MCF 10A (cell line): ENCODE measurements around the gene IFIT1B. TPM values are rescaled to one million over a fixed set of nuclear protein-coding genes. Genes with fewer than 3 reads are reported as not detected.
A peak's percentile ranks its signal among the peaks of the same experiment; 100 is the strongest.

Source experiments
- BruUV-seq: library from RNA; stranded (reverse); fragments of 400-500 nt; replicated peaks from 2 replicates; lab custom pipeline; 2021; lab: Mats Ljungman, UMichigan
- CTCF ChIA-PET: fragments of 300-600 bp; sonication (Branson Sonifier 250); formaldehyde crosslinking; extraction: SDS; loops from one replicate; lab custom pipeline; 2021; ENCODE audit warnings: antibody characterized with exemption, inconsistent platforms; lab: Yijun Ruan, JAX
- POLR2A ChIA-PET: fragments of 300-600, 350-650 bp; sonication (Branson Sonifier 250); formaldehyde crosslinking; extraction: SDS; loops from one replicate; lab custom pipeline; 2020; ENCODE audit warnings: antibody characterized with exemption, inconsistent platforms; lab: Yijun Ruan, JAX
- DNase-seq: peaks from one replicate; pipeline ENCODE4 v3.0.0-alpha.2; 2018; ENCODE audit not compliant: unreplicated experiment
- H3K27ac Mint-ChIP-seq: one replicate; pipeline ENCODE4 v1.8.0; 2022; ENCODE audit warnings: mild to moderate bottlenecking, low read depth, mixed read lengths; ENCODE audit not compliant: unreplicated experiment
- H3K27me3 Mint-ChIP-seq: one replicate; pipeline ENCODE4 v1.8.0; 2022; ENCODE audit warnings: mixed read lengths; ENCODE audit not compliant: insufficient read depth, unreplicated experiment
- H3K36me3 Mint-ChIP-seq: one replicate; pipeline ENCODE4 v1.8.0; 2022; ENCODE audit warnings: mild to moderate bottlenecking, moderate library complexity, mixed read lengths; ENCODE audit not compliant: insufficient read depth, unreplicated experiment
- H3K4me1 Mint-ChIP-seq: one replicate; pipeline ENCODE4 v1.8.0; 2022; ENCODE audit warnings: mixed read lengths; ENCODE audit not compliant: insufficient read depth, unreplicated experiment
- H3K4me3 Mint-ChIP-seq: one replicate; pipeline ENCODE4 v1.8.0; 2022; ENCODE audit warnings: mild to moderate bottlenecking, moderate library complexity, mixed read lengths; ENCODE audit not compliant: unreplicated experiment
- H3K9me3 Mint-ChIP-seq: one replicate; pipeline ENCODE4 v1.8.0; 2022; ENCODE audit warnings: mixed read lengths; ENCODE audit not compliant: unreplicated experiment
- CTCF ChIP-seq: fragments of 200-600 bp; IDR thresholded peaks from one replicate; pipeline ENCODE4 v1.8.0; 2022; ENCODE audit warnings: antibody characterized with exemption, mild to moderate bottlenecking; ENCODE audit not compliant: unreplicated experiment
- intact Hi-C: fragments of 100-400 bp; cut with micrococcal nuclease; formaldehyde crosslinking; loops from 2 replicates; pipeline ENCODE4 v1.14.1; 2022
- total RNA-seq: library from RNA; stranded (reverse); gene quantifications from 2 replicates; pipeline ENCODE4 v1.2.3, GENCODE V29; 2022

The IFIT1B gene
- total RNA-seq, 1 experiment from 2014 or later: not detected

GRCh38 chr10:89332123-89332633 lies 45.7 kb upstream of the IFIT1B start:
- H3K4me1 Mint-ChIP-seq: peaks cover 31% of the 10 kb centered on the region
- POLR2A ChIA-PET: interaction anchor here (1.0 to 1.4 kb wide), 3 partner anchors 19 to 60 kb away, joined by 3 to 4 read pairs (median 3); partner anchors contain the start of gene IFIT1
- intact Hi-C loops: no loop called here

GRCh38 chr10:89335226-89335625 lies 42.6 kb upstream of the IFIT1B start:
- no peak for TF ChIP-seq CTCF
- BruUV-seq: no TSS peak
- Mint-ChIP-seq H3K27me3 (no peaks in the 10 kb centered on the region), H3K4me3 (no peak overlapping the region), H3K9me3 (no peaks in the 10 kb centered on the region), H3K27ac (no peak overlapping the region), H3K36me3 (no peaks in the 10 kb centered on the region), H3K4me1 (peaks cover 25% of the 10 kb centered on the region)
- ChIA-PET CTCF (interaction anchor here (0.6 kb wide), 1 partner anchor 73 kb away, joined by 3 read pairs; no protein-coding TSS in a partner anchor), POLR2A (interaction anchor here (0.9 kb wide), 1 partner anchor 34 kb away, joined by 3 read pairs; no protein-coding TSS in a partner anchor)
- DNase-seq: no peak
- intact Hi-C loops: no loop called here

More at GRCh38 chr10:89332123-89332633, 45.7 kb upstream of the IFIT1B start:
- H3K4me3 Mint-ChIP-seq: peak overlapping the region; percentile 54
- CTCF ChIA-PET: interaction anchor here (0.6 to 1.0 kb wide), 3 partner anchors 28 to 59 kb away, joined by 3 to 4 read pairs (median 3); no protein-coding TSS in a partner anchor
- H3K27ac Mint-ChIP-seq: peak overlapping the region; percentile 66
- TF ChIP-seq CTCF: no peak
- DNase-seq: peak; percentile 47
- no peaks in the 10 kb centered on the region for H3K9me3 Mint-ChIP-seq
- BruUV-seq: no TSS peak
- no peaks in the 10 kb centered on the region for H3K36me3 Mint-ChIP-seq
- H3K27me3 Mint-ChIP-seq: no peaks in the 10 kb centered on the region

GRCh38 chr10:89336241-89336640 lies 41.6 kb upstream of the IFIT1B start:
- ChIA-PET CTCF (no interaction called here), POLR2A (interaction anchor here (3.3 kb wide), 1 partner anchor 9 kb away, joined by 21 read pairs; the partner anchor contains the start of gene IFIT3)
- no peak for TF ChIP-seq CTCF
- Mint-ChIP-seq H3K36me3 (no peaks in the 10 kb centered on the region), H3K27me3 (no peaks in the 10 kb centered on the region), H3K27ac (no peak overlapping the region), H3K9me3 (no peaks in the 10 kb centered on the region), H3K4me1 (peaks cover 25% of the 10 kb centered on the region), H3K4me3 (no peak overlapping the region)
- DNase-seq: no peak
- no TSS peak for BruUV-seq
- intact Hi-C loops: no loop called here

- Mint-ChIP-seq H3K4me3 (no peak overlapping the region), H3K36me3 (no peaks in the 10 kb centered on the region), H3K27ac (peak overlapping the region; percentile 88), H3K4me1 (peaks cover 24% of the 10 kb centered on the region), H3K9me3 (no peaks in the 10 kb centered on the region), H3K27me3 (no peaks in the 10 kb centered on the region)
- CTCF ChIA-PET: no interaction called here
- POLR2A ChIA-PET: interaction anchor here (0.6 to 3.3 kb wide), 12 partner anchors 9 to 346 kb away, joined by 3 to 21 read pairs (median 4); partner anchors contain the start of genes IFIT1, IFIT2 and IFIT3
- no peak for TF ChIP-seq CTCF
- no TSS peak for BruUV-seq
- DNase-seq: peak; percentile 86
- intact Hi-C loops: no loop called here
Observed at GRCh38 chr10:89337484-89337883, 40.4 kb upstream of the IFIT1B start.
